PC-9 (cell line): ENCODE measurements around the gene LPCAT1. TPM values are rescaled to one million over a fixed set of nuclear protein-coding genes. Genes with fewer than 3 reads are reported as not detected.

Source experiments
- BruUV-seq: library from RNA; stranded (reverse); fragments of 400-500 nt; replicated peaks from 2 replicates; lab custom pipeline; 2021; lab: Mats Ljungman, UMichigan
- CTCF ChIA-PET: fragments of 300-600 bp; sonication (Branson Sonifier 250); formaldehyde crosslinking; loops from one replicate; lab custom pipeline; 2022; ENCODE audit warnings: antibody characterized with exemption; lab: Charles Lee
- POLR2A ChIA-PET: fragments of 300-600 bp; sonication (Branson Sonifier 250); formaldehyde crosslinking; loops from one replicate; lab custom pipeline; 2022; ENCODE audit warnings: antibody characterized with exemption; ENCODE audit not compliant: unreplicated experiment; lab: Charles Lee
- DNase-seq, 2 experiments: peaks; one replicate each; pipeline versions ENCODE4 v3.0.0 to v3.0.0-alpha.2; 2015 to 2022; ENCODE audit warnings: mixed read lengths in 1 of 2
- H2AFZ ChIP-seq: fragments of 200-600 bp; sonication (generic); 2 replicates; pipeline ENCODE4 v1.8.1; 2017; ENCODE audit warnings: antibody characterized with exemption
- H3F3A ChIP-seq: fragments of 200-600 bp; sonication (generic); 2 replicates; pipeline ENCODE4 v1.8.1; 2017; ENCODE audit warnings: antibody characterized with exemption, mild to moderate bottlenecking, low read depth; ENCODE audit not compliant: insufficient read depth
- H3K27ac ChIP-seq: fragments of 200-600 bp; sonication (generic); 2 replicates; pipeline ENCODE4 v1.6.1; 2016; ENCODE audit warnings: mixed run types
- H3K27me3 ChIP-seq: fragments of 200-600 bp; sonication (generic); 2 replicates; pipeline ENCODE4 v1.6.1; 2016; ENCODE audit warnings: low read depth, mixed run types; ENCODE audit not compliant: insufficient read depth
- H3K36me3 ChIP-seq: fragments of 200-600 bp; sonication (generic); 2 replicates; pipeline ENCODE4 v1.6.1; 2016; ENCODE audit warnings: low read depth, mixed run types
- H3K4me1 ChIP-seq: fragments of 200-600 bp; sonication (generic); replicated peaks from 2 replicates; pipeline ENCODE4 v1.6.1; 2016; ENCODE audit warnings: mixed run types; ENCODE audit not compliant: insufficient read depth
- H3K4me2 ChIP-seq: fragments of 200-600 bp; sonication (generic); 2 replicates; pipeline ENCODE4 v1.6.1; 2017; ENCODE audit warnings: mixed run types
- H3K4me3 ChIP-seq: fragments of 200-600 bp; sonication (generic); 2 replicates; pipeline ENCODE4 v1.6.1; 2016; ENCODE audit warnings: mixed run types
- H3K79me2 ChIP-seq: fragments of 200-600 bp; sonication (generic); 2 replicates; pipeline ENCODE4 v1.6.1; 2017; ENCODE audit warnings: low read depth, mixed run types
- H3K9me2 ChIP-seq: fragments of 200-600 bp; sonication (generic); 2 replicates; pipeline ENCODE4 v1.8.1; 2017; ENCODE audit warnings: mild to moderate bottlenecking; ENCODE audit not compliant: insufficient read depth
- H3K9me3 ChIP-seq: fragments of 200-600 bp; sonication (generic); 2 replicates; pipeline ENCODE4 v1.8.1; 2016; ENCODE audit warnings: low read depth; ENCODE audit not compliant: insufficient read depth
- H4K20me1 ChIP-seq: fragments of 200-600 bp; sonication (generic); 2 replicates; pipeline ENCODE4 v1.8.1; 2017; ENCODE audit not compliant: insufficient read depth
- CTCF ChIP-seq: fragments of 200-600 bp; sonication (generic); conservative IDR thresholded peaks from 2 replicates; pipeline ENCODE4 v1.6.1; 2017; ENCODE audit warnings: mixed run types, antibody characterized with exemption, mild to moderate bottlenecking, moderate library complexity
- EZH2 ChIP-seq: fragments of 200-600 bp; sonication (generic); IDR thresholded peaks from 2 replicates; pipeline ENCODE4 v1.8.0; 2017; ENCODE audit warnings: antibody characterized with exemption, low read depth
- intact Hi-C: fragments of 100-400 bp; cut with micrococcal nuclease; formaldehyde crosslinking; loops from one replicate; pipeline ENCODE4 v1.10.0; 2022; ENCODE audit not compliant: unreplicated experiment
- total RNA-seq: library from RNA; stranded (reverse); gene quantifications from 2 replicates; pipeline ENCODE4 v1.2.3, GENCODE V29; 2021

The LPCAT1 gene
- total RNA-seq, 1 experiment from 2014 or later: 96.1 TPM

- Histone ChIP-seq H3K4me2 (peak overlapping the region; percentile 8; the same call in 1 of the 2 replicates), H3K4me1 (peaks cover 51% of the 10 kb centered on the region), H3K4me3 (no peak overlapping the region), H3K27ac (no peak overlapping the region), H4K20me1 (peaks cover 71% of the 10 kb centered on the region), H3F3A (peaks cover 19% of the 10 kb centered on the region), H3K9me3 (no peaks in the 10 kb centered on the region), H3K27me3 (no peaks in the 10 kb centered on the region), H3K36me3 (peaks cover 6% of the 10 kb centered on the region), H2AFZ (no peak overlapping the region), H3K9me2 (no peaks in the 10 kb centered on the region), H3K79me2 (peaks cover 82% of the 10 kb centered on the region)
- CTCF ChIA-PET: interaction anchor here (0.5 to 1.0 kb wide), 9 partner anchors 11 to 898 kb away, joined by 3 to 6 read pairs (median 4); no protein-coding TSS in a partner anchor
- no TSS peak for BruUV-seq
- peak; percentile 75 to 81 for DNase-seq
- POLR2A ChIA-PET: interaction anchor here (0.5 to 0.6 kb wide), 3 partner anchors 33 to 185 kb away, joined by 3 to 6 read pairs (median 3); no protein-coding TSS in a partner anchor
- intact Hi-C loops: loop anchor here (1.0 to 10.0 kb wide), 3 partner anchors 129 to 397 kb away; partner anchors contain the start of gene SLC12A7
- TF ChIP-seq CTCF (peak; percentile 66), EZH2 (no peak)
Measured at GRCh38 chr5:1511651-1512540, 11.9 kb downstream of the LPCAT1 start.

DNA sequence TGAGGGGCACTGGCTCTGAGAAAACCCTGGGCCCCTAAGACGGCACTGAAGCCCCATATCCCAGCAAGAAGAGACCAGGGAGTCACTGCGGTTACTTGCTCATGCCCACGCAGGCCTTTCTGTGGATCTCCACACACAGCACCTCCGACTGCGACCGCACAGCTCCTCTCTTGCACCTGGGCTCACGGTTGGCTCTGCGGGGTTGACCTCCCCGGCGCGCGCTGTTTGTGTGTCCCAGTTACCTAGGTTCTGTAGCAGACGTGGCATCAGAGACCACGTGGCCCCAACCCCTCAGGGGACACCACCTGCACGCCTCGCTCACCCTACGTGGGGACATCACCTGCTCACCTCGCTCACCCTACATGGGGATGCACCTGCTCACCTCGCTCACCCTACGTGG, 12.7 kb downstream of the LPCAT1 start:
- no peaks in the 10 kb centered on the region for H3K9me2 ChIP-seq
- intact Hi-C loops: loop anchor here (1.0 to 10.0 kb wide), 3 partner anchors 130 to 396 kb away; partner anchors contain the start of gene SLC12A7
- H3F3A ChIP-seq: peaks cover 13% of the 10 kb centered on the region
- H3K36me3 ChIP-seq: peaks cover 6% of the 10 kb centered on the region
- H3K27me3 ChIP-seq: no peaks in the 10 kb centered on the region
- no peaks in the 10 kb centered on the region for H3K9me3 ChIP-seq
- peaks cover 43% of the 10 kb centered on the region for H3K4me1 ChIP-seq
- ChIA-PET CTCF (no interaction called here), POLR2A (no interaction called here)
- peaks cover 91% of the 10 kb centered on the region for H3K79me2 ChIP-seq
- H3K4me3 ChIP-seq: no peak overlapping the region
- no peak overlapping the region for H3K4me2 ChIP-seq
- BruUV-seq: no TSS peak
- TF ChIP-seq EZH2 (no peak), CTCF (no peak)
- H2AFZ ChIP-seq: no peak overlapping the region
- H3K27ac ChIP-seq: no peak overlapping the region
- no peak for DNase-seq
- H4K20me1 ChIP-seq: peaks cover 79% of the 10 kb centered on the region

DNA sequence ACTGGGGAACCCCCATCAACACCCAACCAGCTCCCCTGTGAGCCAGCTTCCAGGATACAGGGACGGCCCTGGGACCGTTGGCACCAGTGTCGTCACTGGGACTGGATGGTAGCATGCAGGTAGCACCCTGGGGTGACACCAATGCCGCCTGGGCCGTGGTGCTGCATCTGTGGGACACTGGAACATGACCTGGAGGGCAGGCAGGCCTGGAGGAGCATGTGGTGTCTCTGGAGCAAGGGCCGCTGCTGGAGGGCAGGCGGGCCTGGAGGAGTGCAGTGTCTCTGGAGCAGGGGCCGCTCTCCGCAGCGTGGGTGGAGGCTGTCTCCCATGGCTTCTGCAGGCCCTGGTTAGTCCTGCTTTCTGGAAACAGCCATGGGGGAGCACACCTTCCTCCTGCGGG, 13.1 kb downstream of the LPCAT1 start:
- POLR2A ChIA-PET: no interaction called here

More for the DNA sequence above, 13.1 kb downstream of the LPCAT1 start:
- H3K9me3 ChIP-seq: no peaks in the 10 kb centered on the region
- peaks cover 91% of the 10 kb centered on the region for H3K79me2 ChIP-seq
- H4K20me1 ChIP-seq: peaks cover 80% of the 10 kb centered on the region
- H3K4me2 ChIP-seq: no peak overlapping the region
- no peaks in the 10 kb centered on the region for H3K27me3 ChIP-seq
- H3K4me1 ChIP-seq: peaks cover 39% of the 10 kb centered on the region
- no peak for TF ChIP-seq EZH2
- no peak for TF ChIP-seq CTCF
- peaks cover 6% of the 10 kb centered on the region for H3K36me3 ChIP-seq
- CTCF ChIA-PET: no interaction called here
- no TSS peak for BruUV-seq
- H3K9me2 ChIP-seq: no peaks in the 10 kb centered on the region
- H3K4me3 ChIP-seq: no peak overlapping the region
- no peak for DNase-seq
- intact Hi-C loops: loop anchor here (1.0 to 10.0 kb wide), 3 partner anchors 131 to 396 kb away; partner anchors contain the start of gene SLC12A7
- no peak overlapping the region for H3K27ac ChIP-seq
- H3F3A ChIP-seq: peaks cover 10% of the 10 kb centered on the region
- H2AFZ ChIP-seq: no peak overlapping the region
